C4-2B (cell line): Measurements from ENCODE around the gene L3MBTL4.

Experiments used
- H3K27ac ChIP-seq: fragments of 450-650 bp; 2 replicates; pipeline ENCODE4 v1.5.1; 2017
- ZFX ChIP-seq: fragments of 450-650 bp; IDR thresholded peaks from 2 replicates; pipeline ENCODE4 v1.6.1; 2017
- TF ChIP-seq, protein P1 (sequence below): fragments of 450-650 bp; conservative IDR thresholded peaks from 2 replicates; pipeline ENCODE4 v1.5.1; 2017; ENCODE audit warnings: mild to moderate bottlenecking

L3MBTL4 gene

DNA sequence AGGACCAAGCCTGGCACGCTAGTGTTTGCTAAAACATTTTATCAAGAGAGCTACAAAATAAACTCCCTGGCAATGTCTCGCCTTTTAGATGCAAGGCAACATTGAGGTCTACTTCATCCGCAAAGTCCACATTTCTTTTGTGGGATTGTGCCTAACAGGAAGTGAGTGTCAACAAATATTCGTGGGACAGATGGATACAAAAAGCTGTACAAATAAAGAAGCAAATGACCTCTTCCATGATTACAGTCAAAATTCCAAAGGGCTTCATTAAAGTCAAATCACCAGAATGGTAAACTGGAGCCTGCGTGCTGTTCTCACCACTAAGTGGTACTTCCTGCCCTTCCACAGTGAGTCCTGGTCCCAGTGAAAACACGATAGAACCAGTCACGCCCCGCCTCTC, 40.4 kb downstream of the L3MBTL4 start:
- no peak for TF ChIP-seq ZFX
- TF ChIP-seq, protein P1, sequence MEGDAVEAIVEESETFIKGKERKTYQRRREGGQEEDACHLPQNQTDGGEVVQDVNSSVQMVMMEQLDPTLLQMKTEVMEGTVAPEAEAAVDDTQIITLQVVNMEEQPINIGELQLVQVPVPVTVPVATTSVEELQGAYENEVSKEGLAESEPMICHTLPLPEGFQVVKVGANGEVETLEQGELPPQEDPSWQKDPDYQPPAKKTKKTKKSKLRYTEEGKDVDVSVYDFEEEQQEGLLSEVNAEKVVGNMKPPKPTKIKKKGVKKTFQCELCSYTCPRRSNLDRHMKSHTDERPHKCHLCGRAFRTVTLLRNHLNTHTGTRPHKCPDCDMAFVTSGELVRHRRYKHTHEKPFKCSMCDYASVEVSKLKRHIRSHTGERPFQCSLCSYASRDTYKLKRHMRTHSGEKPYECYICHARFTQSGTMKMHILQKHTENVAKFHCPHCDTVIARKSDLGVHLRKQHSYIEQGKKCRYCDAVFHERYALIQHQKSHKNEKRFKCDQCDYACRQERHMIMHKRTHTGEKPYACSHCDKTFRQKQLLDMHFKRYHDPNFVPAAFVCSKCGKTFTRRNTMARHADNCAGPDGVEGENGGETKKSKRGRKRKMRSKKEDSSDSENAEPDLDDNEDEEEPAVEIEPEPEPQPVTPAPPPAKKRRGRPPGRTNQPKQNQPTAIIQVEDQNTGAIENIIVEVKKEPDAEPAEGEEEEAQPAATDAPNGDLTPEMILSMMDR = no peak

DNA sequence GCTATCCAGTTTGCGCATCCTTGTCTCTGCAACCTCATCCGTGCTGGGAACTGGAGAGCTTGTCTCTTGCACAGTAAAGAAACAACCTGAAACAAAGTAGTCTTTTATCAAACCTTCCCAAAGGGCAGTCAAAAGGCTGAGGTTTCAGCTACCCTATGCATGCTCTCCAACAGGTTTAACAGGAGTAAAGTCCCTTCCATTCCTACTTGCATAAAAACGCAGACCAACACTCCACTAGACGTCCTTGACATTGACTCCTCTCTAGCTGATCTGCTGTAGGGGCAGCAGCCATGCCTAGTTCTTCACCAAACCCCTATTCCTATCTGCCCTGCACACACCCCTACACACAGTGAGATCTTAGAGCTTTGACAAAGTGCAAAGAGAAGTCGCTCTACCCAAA, 41.5 kb downstream of the L3MBTL4 start:
- no peak overlapping the region for H3K27ac ChIP-seq
- TF ChIP-seq ZFX = no peak
- TF ChIP-seq, protein P1 = no peak

More for the DNA sequence above, 40.4 kb downstream of the L3MBTL4 start:
- no peak overlapping the region for H3K27ac ChIP-seq

DNA sequence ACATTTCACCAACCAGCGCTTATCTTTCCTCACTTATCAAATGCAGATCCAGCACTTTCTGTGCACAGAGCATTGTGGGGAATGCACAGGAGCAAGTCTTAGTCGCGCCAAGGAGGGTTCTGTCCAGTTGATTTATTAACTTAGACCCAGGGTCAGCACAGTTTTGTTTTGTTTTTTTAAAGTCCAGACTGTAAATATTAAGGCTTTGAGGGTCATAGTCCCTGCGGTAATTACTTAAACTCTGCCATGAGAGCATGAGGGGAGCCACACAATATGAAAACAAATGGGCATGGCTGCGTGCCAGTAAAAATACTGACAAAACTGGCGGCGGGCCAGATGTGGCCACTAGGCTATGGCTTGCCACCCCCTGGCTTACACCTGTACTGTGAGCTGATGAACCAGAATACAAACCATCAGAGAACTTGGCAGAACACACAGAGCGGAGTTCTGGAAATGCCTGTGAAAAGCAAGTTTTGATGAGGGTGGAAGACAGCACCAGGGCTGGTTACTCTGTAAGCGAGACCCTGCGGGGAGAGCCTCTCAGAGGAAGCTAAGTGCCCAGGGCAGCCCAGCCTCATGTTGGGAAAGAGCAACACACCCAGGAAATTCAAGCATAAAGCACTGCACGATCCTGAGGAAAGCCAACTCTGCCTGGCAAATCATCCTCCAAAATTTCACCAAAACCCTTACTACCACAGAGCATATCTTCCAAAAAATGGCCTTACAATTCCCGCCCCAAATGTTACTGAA, 43.6 kb downstream of the L3MBTL4 start:
- TF ChIP-seq ZFX = no peak
- TF ChIP-seq, protein P1 = no peak
- no peak overlapping the region for H3K27ac ChIP-seq

DNA sequence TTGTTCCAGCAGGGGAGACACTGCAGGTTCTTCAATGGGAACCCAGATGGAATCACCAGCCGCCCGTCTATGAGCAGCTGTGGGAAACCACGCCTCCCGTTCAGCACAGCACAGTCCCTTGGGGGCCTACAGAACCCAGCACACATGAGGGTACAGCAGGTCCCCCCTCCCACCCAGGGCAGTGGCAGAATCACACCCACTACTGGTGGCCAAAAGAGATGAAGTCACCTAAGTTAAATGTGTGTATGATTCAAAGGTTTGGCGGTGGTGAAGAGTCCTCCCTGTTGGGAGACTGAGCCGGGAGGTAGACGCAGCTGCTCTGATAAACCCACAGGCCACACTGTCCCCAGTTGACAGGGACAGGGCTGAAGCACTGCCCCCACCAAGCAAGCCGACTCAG, 44.3 kb downstream of the L3MBTL4 start:
- TF ChIP-seq, protein P1 = no peak
- no peak for TF ChIP-seq ZFX

DNA sequence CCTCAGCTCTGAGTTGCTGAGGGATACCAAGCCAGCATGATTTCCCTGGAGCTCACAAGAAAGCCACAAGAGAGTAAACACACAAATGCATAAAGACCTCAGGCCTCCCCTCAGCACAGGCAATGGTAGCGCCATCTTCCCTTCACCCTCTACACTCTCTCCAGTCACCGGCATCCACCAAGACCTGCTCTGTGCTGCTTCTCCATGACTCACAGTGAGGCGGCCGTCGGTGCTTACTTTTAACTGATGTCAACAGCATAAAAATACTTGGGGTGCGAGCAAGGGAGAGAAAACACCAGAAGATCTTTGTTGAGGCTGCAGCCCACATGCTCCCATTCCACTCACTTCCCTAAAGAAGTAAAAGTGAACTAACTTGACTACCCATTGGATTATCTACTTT, 46.7 kb downstream of the L3MBTL4 start:
- no peak overlapping the region for H3K27ac ChIP-seq
- no peak for TF ChIP-seq ZFX
- TF ChIP-seq, protein P1 = no peak

More for the DNA sequence above, 44.3 kb downstream of the L3MBTL4 start:
- no peak overlapping the region for H3K27ac ChIP-seq

DNA sequence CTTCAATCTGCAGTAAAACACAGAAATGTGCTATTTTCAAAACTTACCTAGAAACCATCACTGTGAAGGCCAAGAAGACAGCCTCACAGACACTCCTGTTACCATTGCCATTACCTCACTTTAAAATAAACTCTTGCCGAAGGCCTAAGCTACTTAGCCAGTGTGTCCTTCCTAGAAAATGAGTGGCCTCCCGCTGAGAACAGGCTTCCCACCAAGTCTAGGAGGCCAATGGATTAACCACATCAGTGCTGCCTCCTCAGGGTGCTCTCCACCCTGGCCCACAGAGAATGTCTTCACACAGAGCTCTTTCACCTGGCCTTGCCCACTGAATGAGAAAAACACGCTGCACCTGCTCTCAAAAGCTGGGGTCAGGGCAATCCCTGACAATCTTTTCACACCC, 47.5 kb downstream of the L3MBTL4 start:
- TF ChIP-seq, protein P1 = no peak
- TF ChIP-seq ZFX = 0 out of 2 replicates have a peak, but pooled peaks have one; percentile 21
- no peak overlapping the region for H3K27ac ChIP-seq

DNA sequence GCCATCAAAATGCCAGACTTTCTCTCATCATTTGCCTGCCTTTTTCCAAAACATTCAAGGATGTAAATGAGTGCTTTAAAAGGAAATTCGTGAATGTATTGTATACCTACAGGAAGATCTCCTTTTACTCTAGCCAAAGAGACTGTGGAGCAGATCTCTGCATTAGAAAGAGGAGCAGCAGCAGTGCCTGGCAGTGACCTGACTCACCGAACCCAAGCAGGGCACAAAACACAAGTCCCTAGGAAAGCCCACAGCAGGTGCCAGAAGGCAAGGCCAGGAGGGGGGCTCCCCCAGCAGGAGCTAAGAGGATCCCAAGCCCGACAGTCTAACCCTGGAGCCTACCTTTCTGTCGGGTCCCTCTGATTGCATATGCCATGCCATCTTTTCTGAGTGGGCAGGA, 47.9 kb downstream of the L3MBTL4 start:
- TF ChIP-seq, protein P1 = no peak
- no peak for TF ChIP-seq ZFX
- no peak overlapping the region for H3K27ac ChIP-seq
